HG03159 (cell line): ENCODE measurements around the gene ORAI3.
"Not testable (repeated sequence)": the region's sequence is repeated elsewhere in the genome, so short reads cannot be mapped to it uniquely, and the experiment has no call there.

Source experiments
- ATAC-seq: cut with Tn5 transposase; IDR thresholded peaks from one replicate; pipeline ENCODE4 v1.9.1; 2021; ENCODE audit warnings: mild to moderate bottlenecking, moderate library complexity; ENCODE audit not compliant: unreplicated experiment

ORAI3 gene

GRCh38 chr16:30923554-30924075 is 25.3 kb upstream of the ORAI3 start, which contains the start of gene FBXL19:
Gene FBXL19, plus strand, starts transcription at chr16:30923572. Its CDS starts 2,183 bp downstream, at chr16:30925755.
- no peak for ATAC-seq

- ATAC-seq: no peak
Measured at GRCh38 chr16:30924076-30924912, 24.6 kb upstream of the ORAI3 start.

DNA sequence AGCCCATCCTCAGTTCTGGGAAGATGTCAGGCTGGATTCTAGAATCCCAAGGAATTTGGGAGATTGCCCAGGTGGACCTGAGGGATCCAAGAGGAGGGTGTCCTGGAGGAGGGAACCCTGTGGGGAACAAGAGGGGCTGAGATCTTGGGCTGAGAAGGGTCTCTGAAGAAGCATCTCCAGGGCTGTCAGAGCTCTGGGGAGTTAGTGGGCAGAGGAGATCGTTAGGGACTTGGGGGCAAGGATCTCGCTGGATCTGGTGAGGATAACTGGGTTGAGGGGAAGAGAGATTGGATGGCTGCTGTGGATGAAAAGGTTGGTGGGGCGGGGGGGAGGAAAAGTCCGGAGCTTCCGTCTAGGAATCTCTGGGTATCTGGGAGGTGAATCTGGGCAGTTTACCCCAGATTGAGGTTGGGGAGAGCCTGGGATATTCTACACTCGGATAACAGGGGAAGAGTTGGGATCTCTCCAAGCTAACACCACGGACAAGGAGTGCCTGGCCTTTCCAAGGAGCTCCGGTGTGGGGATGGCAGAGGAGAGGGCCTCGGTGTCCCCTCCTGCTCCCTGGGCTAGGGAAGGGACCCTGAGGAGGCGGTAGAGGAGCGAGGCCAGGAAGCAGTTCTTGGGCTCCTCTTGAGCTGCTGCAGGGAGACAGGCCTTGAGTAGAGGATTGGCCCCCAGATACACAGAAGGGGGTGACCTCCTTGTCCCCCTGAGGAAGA is 23.8 kb upstream of the ORAI3 start:
- ATAC-seq: no peak

GRCh38 chr16:30925632-30925987 is 23.3 kb upstream of the ORAI3 start:
- no peak for ATAC-seq

- no peak for ATAC-seq
Measured at GRCh38 chr16:30925995-30926811, 22.7 kb upstream of the ORAI3 start.

DNA sequence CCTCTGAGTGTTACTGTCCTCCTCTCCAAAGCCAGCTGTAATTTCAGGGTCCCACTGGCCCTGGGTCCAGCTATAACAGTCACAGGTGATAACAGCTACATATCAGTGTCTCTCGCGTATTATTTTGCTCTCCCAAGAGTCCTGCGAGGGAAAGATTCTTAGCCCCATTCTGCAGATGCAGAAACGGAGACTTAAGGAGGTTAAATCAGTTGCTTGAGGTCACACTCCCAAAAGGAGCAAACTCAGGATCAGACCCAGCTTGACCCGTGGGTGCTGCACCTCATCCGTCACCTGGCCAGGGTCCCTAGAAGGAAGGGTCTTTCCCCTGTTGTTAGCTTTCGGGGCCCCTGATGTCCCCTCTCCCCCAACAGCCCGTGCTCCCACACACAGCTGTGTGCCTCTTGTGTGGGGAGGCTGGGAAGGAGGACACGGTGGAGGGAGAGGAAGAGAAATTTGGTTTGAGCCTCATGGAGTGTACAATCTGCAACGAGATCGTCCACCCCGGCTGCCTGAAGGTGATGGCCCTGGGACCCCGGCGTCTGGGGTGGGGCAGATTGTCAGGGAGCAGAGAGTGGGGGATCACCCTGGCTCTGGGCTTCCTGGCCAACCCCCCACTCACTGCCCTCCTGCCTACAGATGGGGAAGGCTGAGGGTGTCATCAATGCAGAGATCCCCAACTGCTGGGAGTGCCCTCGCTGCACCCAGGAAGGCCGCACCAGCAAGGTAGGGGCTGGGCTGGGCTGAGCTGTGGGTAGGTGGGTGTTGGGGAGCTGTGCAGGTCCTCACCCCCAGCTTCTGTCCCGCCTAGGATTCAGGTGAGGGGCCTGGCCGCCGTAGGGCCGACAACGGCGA is 21.7 kb upstream of the ORAI3 start:
- no peak for ATAC-seq

- no peak for ATAC-seq
Measured at GRCh38 chr16:30927789-30928378, 21.0 kb upstream of the ORAI3 start.

DNA sequence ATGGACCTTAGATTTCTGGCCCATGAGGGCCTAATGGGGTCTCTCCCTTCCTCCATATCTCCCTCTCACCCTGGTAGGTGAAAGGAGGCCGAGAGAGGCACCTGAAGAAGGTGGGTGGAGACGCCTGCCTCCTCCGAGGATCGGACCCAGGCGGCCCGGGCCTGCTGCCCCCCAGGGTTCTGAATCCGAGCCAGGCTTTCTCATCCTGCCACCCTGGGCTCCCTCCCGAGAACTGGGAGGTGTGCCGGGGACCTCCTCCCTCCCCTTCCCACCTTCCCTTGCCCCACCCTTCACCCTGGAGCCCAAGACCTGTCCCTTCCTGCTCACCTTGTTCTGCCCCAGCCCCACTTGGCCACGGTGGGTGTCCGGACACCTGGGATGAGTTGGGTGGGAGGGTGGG is 20.5 kb upstream of the ORAI3 start:
- ATAC-seq: no peak

GRCh38 chr16:30929167-30929566 is 19.7 kb upstream of the ORAI3 start:
- no peak for ATAC-seq

DNA sequence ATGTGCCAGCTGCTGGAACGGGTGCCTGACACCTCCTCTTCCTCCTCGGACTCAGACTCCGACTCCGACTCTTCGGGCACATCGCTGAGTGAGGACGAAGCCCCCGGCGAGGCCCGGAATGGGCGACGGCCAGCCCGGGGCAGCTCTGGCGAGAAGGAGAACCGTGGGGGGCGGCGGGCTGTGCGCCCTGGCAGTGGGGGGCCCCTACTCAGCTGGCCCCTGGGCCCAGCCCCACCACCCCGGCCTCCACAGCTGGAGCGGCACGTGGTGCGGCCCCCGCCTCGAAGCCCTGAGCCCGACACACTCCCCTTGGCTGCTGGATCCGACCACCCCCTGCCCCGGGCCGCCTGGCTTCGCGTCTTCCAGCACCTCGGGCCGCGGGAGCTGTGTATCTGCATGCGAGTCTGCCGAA is 18.7 kb upstream of the ORAI3 start:
- no peak for ATAC-seq

- ATAC-seq: no peak
Measured at GRCh38 chr16:30931068-30931650, 17.7 kb upstream of the ORAI3 start.

- ATAC-seq: no peak
Measured at GRCh38 chr16:30934827-30935557, 13.9 kb upstream of the ORAI3 start.

DNA sequence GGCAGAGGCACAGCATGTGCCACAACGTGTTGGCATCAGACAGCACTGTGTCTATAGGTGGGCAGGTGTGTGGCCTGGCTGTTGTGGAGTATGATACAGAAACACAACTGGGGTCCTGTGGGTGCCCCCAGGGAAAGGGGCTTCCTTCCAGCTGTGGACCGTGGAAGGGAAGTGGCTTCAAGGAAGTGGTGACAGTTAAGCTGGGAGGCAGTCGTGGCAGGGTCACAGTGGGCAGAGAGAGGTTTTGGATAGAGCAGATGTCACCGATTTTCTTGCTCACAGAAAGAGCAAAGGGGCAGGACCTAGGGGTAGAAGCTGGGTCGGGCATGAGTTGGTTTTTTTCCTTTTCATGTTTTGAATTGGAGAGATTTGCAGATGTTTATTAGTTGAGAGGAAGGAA is 11.2 kb upstream of the ORAI3 start:
- no peak for ATAC-seq

GRCh38 chr16:30939571-30939970 is 9.3 kb upstream of the ORAI3 start:
- ATAC-seq: not testable (repeated sequence)

DNA sequence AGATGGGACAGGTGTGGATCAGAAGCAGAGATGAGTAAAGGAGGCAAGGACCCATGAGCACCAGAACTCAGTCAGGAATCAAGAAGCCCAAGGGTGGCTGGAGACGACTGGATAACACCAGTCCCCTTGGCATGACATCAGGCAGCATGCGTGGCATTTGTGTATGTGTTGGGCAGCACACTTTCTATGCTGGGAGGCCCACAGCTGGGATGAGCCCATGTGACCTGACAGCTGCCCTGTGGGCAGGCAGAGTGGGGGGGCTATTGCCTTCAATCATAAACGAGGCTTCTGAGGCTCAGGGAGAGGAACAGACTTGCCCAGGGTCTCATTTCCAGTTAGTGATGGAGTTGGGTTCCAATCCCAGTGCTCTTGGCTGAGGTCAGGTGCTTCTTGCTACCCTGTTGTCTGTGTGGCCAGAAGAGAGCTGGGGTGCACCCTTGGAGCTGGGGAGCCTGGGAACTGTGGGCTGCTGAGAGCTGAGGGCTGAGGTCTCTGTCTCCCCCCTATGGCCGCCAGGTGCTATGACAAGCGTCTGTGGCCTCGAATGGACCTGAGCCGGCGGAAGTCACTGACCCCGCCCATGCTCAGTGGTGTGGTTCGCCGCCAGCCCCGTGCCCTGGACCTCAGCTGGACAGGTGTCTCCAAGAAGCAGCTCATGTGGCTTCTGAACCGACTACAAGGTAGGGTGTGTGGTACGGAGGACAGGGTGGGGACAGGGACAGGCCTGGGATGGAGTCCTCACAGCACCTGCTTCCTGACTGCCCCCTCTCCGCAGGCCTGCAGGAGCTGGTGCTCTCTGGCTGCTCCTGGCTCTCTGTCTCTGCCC is 7.1 kb upstream of the ORAI3 start:
- ATAC-seq: peak; percentile 77

- ATAC-seq: no peak
Measured at GRCh38 chr16:30942426-30942806, 6.5 kb upstream of the ORAI3 start.

GRCh38 chr16:30944352-30944751 is 4.5 kb upstream of the ORAI3 start:
- no peak for ATAC-seq
